CD14-positive monocyte (primary cell): Measurements from ENCODE around the gene NTMT2. TPM values are rescaled to one million over a fixed set of nuclear protein-coding genes. Genes with fewer than 3 reads are reported as not detected.

Source experiments
- DNase-seq, 3 donors: peaks; one replicate each; pipeline ENCODE4 v3.0.0-alpha.2; 2011 to 2022
- H2AFZ ChIP-seq: 2 replicates; pipeline ENCODE4 v1.6.0; 2012; ENCODE audit warnings: mild to moderate bottlenecking, low read depth, low read length, inconsistent platforms; ENCODE audit not compliant: insufficient read depth, poor library complexity, severe bottlenecking
- H3K27ac ChIP-seq, 2 donors: 1 replicate in 1 of 2; 2 replicates in 1 of 2; pipeline ENCODE4 v1.5.1; 2012 to 2013; ENCODE audit warnings: low read length in 2 of 2, control low read depth in 1 of 2, inconsistent platforms in 1 of 2, low read depth in 1 of 2, mild to moderate bottlenecking in 1 of 2
- H3K27me3 ChIP-seq, 2 donors: one replicate each; pipeline versions ENCODE4 v1.6.0 to v1.6.1; 2011 to 2013; ENCODE audit warnings: low read length in 2 of 2; ENCODE audit not compliant: control insufficient read depth in 2 of 2, insufficient read depth in 2 of 2
- H3K36me3 ChIP-seq, 2 donors: replicated peaks in 1 of 2; 1 replicate in 1 of 2; 2 replicates in 1 of 2; pipeline versions ENCODE4 v1.5.1 to v1.6.1; 2012 to 2013; ENCODE audit warnings: low read length in 2 of 2, control low read depth in 1 of 2, inconsistent platforms in 1 of 2, mild to moderate bottlenecking in 1 of 2; ENCODE audit not compliant: insufficient read depth in 2 of 2, control insufficient read depth in 1 of 2
- H3K4me1 ChIP-seq, 2 donors: 1 replicate in 1 of 2; 2 replicates in 1 of 2; pipeline versions ENCODE4 v1.5.1 to v1.6.1; 2012 to 2013; ENCODE audit warnings: low read length in 2 of 2, control low read depth in 1 of 2, inconsistent platforms in 1 of 2, mild to moderate bottlenecking in 1 of 2, moderate library complexity in 1 of 2; ENCODE audit not compliant: insufficient read depth in 2 of 2, control insufficient read depth in 1 of 2
- H3K4me2 ChIP-seq: replicated peaks from 2 replicates; pipeline ENCODE3; 2012; ENCODE audit warnings: low read length, moderate library complexity, mild to moderate bottlenecking; ENCODE audit not compliant: poor library complexity, severe bottlenecking; ENCODE audit errors: extremely low read depth
- H3K4me3 ChIP-seq, 3 experiments: fragments of 200-600 bp in 1 of 3; sonication (generic) in 1 of 3; replicated peaks in 1 of 3; 1 replicate in 2 of 3; 2 replicates in 1 of 3; pipeline ENCODE4 v1.5.1; 2011 to 2013; ENCODE audit warnings: low read length in 3 of 3, mild to moderate bottlenecking in 3 of 3, control low read depth in 2 of 3, low read depth in 2 of 3, inconsistent platforms in 1 of 3, moderate library complexity in 1 of 3
- H3K79me2 ChIP-seq: 2 replicates; pipeline ENCODE4 v1.6.0; 2012; ENCODE audit warnings: mild to moderate bottlenecking, control low read depth, inconsistent platforms, low read length, moderate library complexity; ENCODE audit not compliant: insufficient read depth
- H3K9ac ChIP-seq: 2 replicates; pipeline ENCODE4 v1.6.0; 2017; ENCODE audit warnings: low read length, mild to moderate bottlenecking; ENCODE audit not compliant: insufficient read depth, poor library complexity, severe bottlenecking
- H3K9me3 ChIP-seq, 2 donors: replicated peaks in 1 of 2; 1 replicate in 1 of 2; 2 replicates in 1 of 2; pipeline versions ENCODE4 v1.5.1 to v1.6.1; 2012 to 2013; ENCODE audit warnings: low read length in 2 of 2, control low read depth in 1 of 2; ENCODE audit not compliant: control insufficient read depth in 1 of 2, insufficient read depth in 1 of 2
- H4K20me1 ChIP-seq: 2 replicates; pipeline ENCODE4 v1.6.0; 2012; ENCODE audit warnings: mild to moderate bottlenecking, low read length, control low read depth, moderate library complexity; ENCODE audit not compliant: insufficient read depth
- H3K27ac Mint-ChIP-seq, 7 donors: one replicate each; pipeline ENCODE4 v1.8.0; 2020; ENCODE audit warnings: mild to moderate bottlenecking in 7 of 7, mixed read lengths in 7 of 7, moderate library complexity in 6 of 7, inconsistent platforms in 2 of 7
- H3K27me3 Mint-ChIP-seq, 3 donors: one replicate each; pipeline ENCODE4 v1.8.0; 2021 to 2022; ENCODE audit warnings: low read depth in 3 of 3, mild to moderate bottlenecking in 3 of 3, mixed read lengths in 3 of 3, moderate library complexity in 3 of 3, inconsistent platforms in 1 of 3
- H3K36me3 Mint-ChIP-seq, 2 donors: one replicate each; pipeline ENCODE4 v1.8.0; 2020; ENCODE audit warnings: mixed read lengths in 2 of 2, inconsistent platforms in 1 of 2, mild to moderate bottlenecking in 1 of 2
- H3K4me1 Mint-ChIP-seq: one replicate; pipeline ENCODE4 v1.8.0; 2020; ENCODE audit warnings: mild to moderate bottlenecking, mixed read lengths
- H3K4me3 Mint-ChIP-seq, 2 donors: one replicate each; pipeline ENCODE4 v1.8.0; 2020; ENCODE audit warnings: mild to moderate bottlenecking in 2 of 2, mixed read lengths in 2 of 2, moderate library complexity in 1 of 2
- H3K9me3 Mint-ChIP-seq, 7 donors: one replicate each; pipeline ENCODE4 v1.8.0; 2020 to 2022; ENCODE audit warnings: mixed read lengths in 7 of 7, mild to moderate bottlenecking in 6 of 7, moderate library complexity in 6 of 7, inconsistent platforms in 2 of 7
- WGBS: methylation state at CpG from one replicate; pipeline ENCODE4 v1.1.5; 2013; ENCODE audit warnings: missing lambda C conversion rate; ENCODE audit not compliant: insufficient coverage; 5-methylcytosine and 5-hydroxymethylcytosine counted together
- intact Hi-C, 2 donors: fragments of 100-400 bp; cut with micrococcal nuclease; formaldehyde crosslinking; loops; one replicate each; pipeline versions ENCODE4 v1.15.0 to v1.15.1; 2023
- polyA plus RNA-seq, 3 donors: library from polyadenylated mRNA; depleted of rRNA in 1 of 3; unstranded in 2 of 3; stranded (reverse) in 1 of 3; fragments of 300-500 nt in 2 of 3; fragments of >200 nt in 1 of 3; fragmentation: Illumina TruSeq in 2 of 3; gene quantifications; 1 replicate in 2 of 3; 2 replicates in 1 of 3; pipeline ENCODE4 v1.2.3, GENCODE V29; 2012 to 2021
- TF ChIP-seq, protein P1 (sequence below): fragments of 200-600 bp; IDR thresholded peaks from one replicate; pipeline ENCODE4 v1.8.0; 2022; ENCODE audit warnings: antibody characterized with exemption, mild to moderate bottlenecking

Gene NTMT2
- polyA plus RNA-seq, 3 donors, result not detected

DNA sequence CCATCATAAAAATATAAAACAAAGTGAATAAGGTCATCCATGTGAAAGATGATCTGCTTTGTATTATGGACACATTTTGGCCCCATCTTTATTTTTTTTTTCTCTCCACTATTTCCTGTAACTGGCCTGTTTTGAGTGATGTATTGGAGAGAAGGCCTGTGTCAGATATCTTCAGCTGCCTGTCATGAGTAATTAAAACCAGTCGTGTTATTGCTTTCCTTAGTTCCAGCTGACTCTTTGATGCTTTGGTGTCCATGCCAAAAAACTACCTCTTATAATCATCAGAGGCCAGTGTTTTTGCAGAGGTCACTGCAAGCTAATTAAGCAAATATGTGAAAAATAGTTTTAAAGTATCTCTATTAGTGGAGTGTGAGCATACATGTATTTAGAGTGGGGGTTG is 29.7 kb downstream of the NTMT2 start:
- no peaks in the 10 kb centered on the region for H4K20me1 ChIP-seq
- no peaks in the 10 kb centered on the region for H3K79me2 ChIP-seq
- Mint-ChIP-seq H3K36me3 (no peaks in the 10 kb centered on the region), H3K27me3 (no peaks in the 10 kb centered on the region), H3K4me3 (no peak overlapping the region), H3K27ac (no peak overlapping the region), H3K4me1 (no peaks in the 10 kb centered on the region), H3K9me3 (peaks cover 4 to 25% (median 10%) of the 10 kb centered on the region in 7 donors)
- DNase-seq, result no peak
- TF ChIP-seq, protein P1, sequence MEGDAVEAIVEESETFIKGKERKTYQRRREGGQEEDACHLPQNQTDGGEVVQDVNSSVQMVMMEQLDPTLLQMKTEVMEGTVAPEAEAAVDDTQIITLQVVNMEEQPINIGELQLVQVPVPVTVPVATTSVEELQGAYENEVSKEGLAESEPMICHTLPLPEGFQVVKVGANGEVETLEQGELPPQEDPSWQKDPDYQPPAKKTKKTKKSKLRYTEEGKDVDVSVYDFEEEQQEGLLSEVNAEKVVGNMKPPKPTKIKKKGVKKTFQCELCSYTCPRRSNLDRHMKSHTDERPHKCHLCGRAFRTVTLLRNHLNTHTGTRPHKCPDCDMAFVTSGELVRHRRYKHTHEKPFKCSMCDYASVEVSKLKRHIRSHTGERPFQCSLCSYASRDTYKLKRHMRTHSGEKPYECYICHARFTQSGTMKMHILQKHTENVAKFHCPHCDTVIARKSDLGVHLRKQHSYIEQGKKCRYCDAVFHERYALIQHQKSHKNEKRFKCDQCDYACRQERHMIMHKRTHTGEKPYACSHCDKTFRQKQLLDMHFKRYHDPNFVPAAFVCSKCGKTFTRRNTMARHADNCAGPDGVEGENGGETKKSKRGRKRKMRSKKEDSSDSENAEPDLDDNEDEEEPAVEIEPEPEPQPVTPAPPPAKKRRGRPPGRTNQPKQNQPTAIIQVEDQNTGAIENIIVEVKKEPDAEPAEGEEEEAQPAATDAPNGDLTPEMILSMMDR, result no peak
- H3K36me3 ChIP-seq, result no peaks in the 10 kb centered on the region
- intact Hi-C loops, result no loop called here
- H3K4me2 ChIP-seq, result no peak overlapping the region
- no peak overlapping the region for H2AFZ ChIP-seq
- peaks cover 0 to 9% of the 10 kb centered on the region in 2 donors for H3K9me3 ChIP-seq
- no peak overlapping the region for H3K27ac ChIP-seq
- no peak overlapping the region for H3K4me3 ChIP-seq
- no peaks in the 10 kb centered on the region for H3K27me3 ChIP-seq
- no CpG with 5 or more reads among the region's 1 CpG for WGBS
- H3K4me1 ChIP-seq, result no peaks in the 10 kb centered on the region
- no peak overlapping the region for H3K9ac ChIP-seq

DNA sequence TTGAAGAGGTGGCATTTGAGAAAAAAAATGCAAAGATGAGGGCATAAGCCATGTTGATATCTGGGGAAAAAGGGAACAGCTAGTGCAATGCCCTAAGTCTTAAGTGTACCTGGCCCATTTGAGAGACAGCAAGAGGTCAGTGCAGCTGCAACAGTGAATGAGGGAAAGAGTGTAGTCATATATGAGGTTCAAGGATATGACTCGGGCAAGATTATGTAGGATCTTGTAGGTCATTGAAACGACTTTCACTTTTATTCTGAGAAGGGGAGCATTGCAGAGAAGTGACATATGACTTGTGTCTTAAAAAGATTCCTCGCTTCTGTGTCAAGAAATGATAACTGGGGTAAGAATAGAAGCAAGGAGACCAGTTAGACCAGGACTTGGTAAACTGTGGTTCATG is 31.0 kb downstream of the NTMT2 start:
- Histone ChIP-seq H3K4me2 (no peak overlapping the region), H3K79me2 (no peaks in the 10 kb centered on the region), H3K9ac (no peak overlapping the region), H3K4me3 (no peak overlapping the region), H4K20me1 (no peaks in the 10 kb centered on the region), H3K27me3 (no peaks in the 10 kb centered on the region), H3K4me1 (no peaks in the 10 kb centered on the region), H3K27ac (no peak overlapping the region), H3K9me3 (peaks cover 0 to 5% of the 10 kb centered on the region in 2 donors), H3K36me3 (no peaks in the 10 kb centered on the region), H2AFZ (no peak overlapping the region)
- intact Hi-C loops, result no loop called here
- Mint-ChIP-seq H3K9me3 (peaks cover 4 to 17% (median 10%) of the 10 kb centered on the region in 7 donors), H3K36me3 (no peaks in the 10 kb centered on the region), H3K27ac (no peak overlapping the region), H3K4me1 (no peaks in the 10 kb centered on the region), H3K4me3 (no peak overlapping the region), H3K27me3 (no peaks in the 10 kb centered on the region)
- 70% methylated on average over 2 of the region's 3 CpGs for WGBS
- DNase-seq, result no peak
- TF ChIP-seq, protein P1, result no peak
